HepG2 (cell line): Measurements from ENCODE around the gene MIDN. TPM values are rescaled to one million over a fixed set of nuclear protein-coding genes. Genes with fewer than 3 reads are reported as not detected.

Source experiments
- ATAC-seq: fragments of 200-7000 bp; cut with Tn5 transposase; 3 replicates; pipeline ENCODE4 v1.9.1; 2020; ENCODE audit warnings: mild to moderate bottlenecking, moderate library complexity
- BruUV-seq: library from RNA; stranded (reverse); fragments of 400-500 nt; replicated peaks from 2 replicates; lab custom pipeline; 2021; lab: Mats Ljungman, UMichigan
- CTCF ChIA-PET: fragments of 300-600 bp; formaldehyde crosslinking; extraction: SDS; loops from one replicate; lab custom pipeline; 2021; ENCODE audit warnings: low total read pairs, inconsistent platforms, low intra/inter-chr PET ratio; lab: Yijun Ruan, JAX
- POLR2A ChIA-PET: fragments of 350-600 bp; sonication (Branson Sonifier 250); formaldehyde crosslinking; loops from one replicate; lab custom pipeline; 2020; ENCODE audit warnings: antibody characterized with exemption, inconsistent platforms; lab: Yijun Ruan, JAX
- DNase-seq: peaks from one replicate; pipeline ENCODE4 v3.0.0-alpha.2; 2015; ENCODE audit warnings: low spot score
- FAIRE-seq: peaks from 3 replicates; lab custom pipeline; 2011; peaks lifted over from hg19 to GRCh38; lab: Jason Lieb, UNC
- H2AFZ ChIP-seq: one replicate; pipeline ENCODE4 v1.6.1; 2011; ENCODE audit warnings: low read length, inconsistent platforms
- H3K27ac ChIP-seq: fragments of 300-600 bp; 3 replicates; pipeline ENCODE4 v1.8.0; 2011; ENCODE audit warnings: mixed run types, mild to moderate bottlenecking, mixed read lengths, low read length, inconsistent platforms; ENCODE audit not compliant: insufficient read depth; ENCODE audit errors: extremely low read length
- H3K27me3 ChIP-seq, 2 experiments: fragments of 200-600 bp in 1 of 2; 2 replicates in 1 of 2; 3 replicates in 1 of 2; pipeline versions ENCODE4 v1.6.0 to v1.8.0; 2011; ENCODE audit warnings: low read length in 2 of 2, mild to moderate bottlenecking in 2 of 2, moderate library complexity in 2 of 2, inconsistent platforms in 1 of 2; ENCODE audit not compliant: insufficient read depth in 2 of 2, control insufficient read depth in 1 of 2
- H3K36me3 ChIP-seq, 2 experiments: fragments of 200-600 bp in 1 of 2; replicated peaks in 1 of 2; 2 replicates in 1 of 2; 3 replicates in 1 of 2; pipeline versions ENCODE4 v1.5.1 to v1.8.0; 2011; ENCODE audit warnings: low read length in 2 of 2, inconsistent platforms in 1 of 2; ENCODE audit not compliant: insufficient read depth in 2 of 2, control insufficient read depth in 1 of 2
- H3K4me1 ChIP-seq: 2 replicates; pipeline ENCODE4 v1.5.1; 2012; ENCODE audit warnings: low read length, inconsistent platforms; ENCODE audit not compliant: insufficient read depth
- H3K4me2 ChIP-seq: 2 replicates; pipeline ENCODE4 v1.6.0; 2011; ENCODE audit warnings: low read depth, low read length, inconsistent platforms
- H3K4me3 ChIP-seq, 3 experiments: fragments of 200-600 bp in 1 of 3; sonication (generic), shearing (Covaris generic) in 1 of 3; replicated peaks in 1 of 3; 2 replicates each; pipeline ENCODE4 v1.5.1; 2011 to 2016; ENCODE audit warnings: low read length in 3 of 3, inconsistent platforms in 2 of 3, low read depth in 2 of 3, mild to moderate bottlenecking in 2 of 3, control low read depth in 1 of 3, mixed read lengths in 1 of 3; ENCODE audit not compliant: insufficient read depth in 1 of 3
- H3K79me2 ChIP-seq: one replicate; pipeline ENCODE4 v1.6.1; 2011; ENCODE audit warnings: low read length, inconsistent platforms; ENCODE audit not compliant: insufficient read depth
- H3K9ac ChIP-seq: 2 replicates; pipeline ENCODE4 v1.6.0; 2011; ENCODE audit warnings: mild to moderate bottlenecking, low read depth, low read length, inconsistent platforms; ENCODE audit not compliant: insufficient read depth
- H3K9me3 ChIP-seq: 2 replicates; pipeline ENCODE4 v1.5.1; 2012; ENCODE audit warnings: mild to moderate bottlenecking, low read length
- H4K20me1 ChIP-seq: 2 replicates; pipeline ENCODE4 v1.6.0; 2011; ENCODE audit warnings: inconsistent platforms, mild to moderate bottlenecking, low read length, moderate library complexity; ENCODE audit not compliant: insufficient read depth
- CBX5 ChIP-seq: sonication (generic); formaldehyde crosslinking; IDR thresholded peaks from 2 replicates; pipeline ENCODE4 v1.4.0; 2020; ENCODE audit warnings: missing genetic modification reagents, borderline replicate concordance
- FOSL2 ChIP-seq: sonication (generic); formaldehyde crosslinking; IDR thresholded peaks from 2 replicates; pipeline ENCODE4 v1.4.0; 2020; ENCODE audit warnings: missing genetic modification reagents
- MEF2D ChIP-seq: sonication (generic); formaldehyde crosslinking; IDR thresholded peaks from 2 replicates; pipeline ENCODE4 v1.5.1; 2020; ENCODE audit warnings: mild to moderate bottlenecking, missing genetic modification reagents
- SP1 ChIP-seq, 2 experiments: fragments of 450-650 bp in 1 of 2; sonication (generic) in 1 of 2; formaldehyde crosslinking in 1 of 2; IDR thresholded peaks; 2 replicates each; pipeline versions ENCODE4 v1.4.0 to v1.6.1; 2016 to 2020; ENCODE audit warnings: missing genetic modification reagents in 1 of 2
- ZFP36 ChIP-seq: fragments of 150-350 bp; IDR thresholded peaks from 2 replicates; pipeline ENCODE4 v1.6.1; 2018; ENCODE audit warnings: borderline replicate concordance, low read length, low read depth; ENCODE audit not compliant: partially characterized antibody
- ZMYM3 ChIP-seq: sonication (generic); formaldehyde crosslinking; IDR thresholded peaks from 2 replicates; pipeline ENCODE4 v1.5.1; 2020; ENCODE audit warnings: mild to moderate bottlenecking, missing genetic modification reagents
- ZNF263 ChIP-seq: sonication (generic); formaldehyde crosslinking; IDR thresholded peaks from 2 replicates; pipeline ENCODE4 v1.4.0; 2020; ENCODE audit warnings: missing genetic modification reagents
- ZNF331 ChIP-seq: sonication (generic); formaldehyde crosslinking; IDR thresholded peaks from 2 replicates; pipeline ENCODE4 v1.4.0; 2020; ENCODE audit warnings: missing genetic modification reagents
- ZNF580 ChIP-seq: IDR thresholded peaks from 2 replicates; pipeline ENCODE4 v1.6.1; 2016; ENCODE audit warnings: low read depth, borderline replicate concordance
- WGBS: methylation state at CpG from one replicate; pipeline ENCODE4 v1.1.6; 2017; ENCODE audit warnings: low lambda C conversion rate; 5-methylcytosine and 5-hydroxymethylcytosine counted together
- in situ Hi-C: cut with HindIII; loops from 2 replicates; pipeline ENCODE4 v1.10.0; 2017; ENCODE audit warnings: low pct_unique_long_range_greater_than_20kb; ENCODE audit not compliant: extremely low pct_ligation_motif_present
- intact Hi-C: fragments of 100-400 bp; cut with micrococcal nuclease; formaldehyde crosslinking; loops from one replicate; pipeline ENCODE4 v1.10.0; 2022; ENCODE audit not compliant: unreplicated experiment
- polyA plus RNA-seq, 8 experiments: library from polyadenylated mRNA; depleted of rRNA in 3 of 8; stranded (reverse) in 7 of 8; unstranded in 1 of 8; fragments of >200 nt; fragmentation: Illumina TruSeq in 4 of 8; extraction: Trizol in 4 of 8; gene quantifications; 2 replicates each; pipeline versions ENCODE4 v1.2.1 to v1.2.3, GENCODE V29; 2011 to 2016; ENCODE audit warnings: low read depth in 4 of 8, missing spikeins in 1 of 8, mixed read lengths in 1 of 8; ENCODE audit not compliant: insufficient read depth in 1 of 8
- total RNA-seq, 5 experiments: library from RNA; depleted of rRNA; stranded (reverse); fragments of >200 nt; fragmentation: Illumina TruSeq; extraction: Trizol; gene quantifications; 2 replicates each; pipeline ENCODE4 v1.2.3, GENCODE V29; 2016; ENCODE audit warnings: low read depth in 1 of 5
- TF ChIP-seq, protein P1 (sequence below): sonication (generic); formaldehyde crosslinking; IDR thresholded peaks from 2 replicates; pipeline ENCODE4 v1.8.1; 2022; ENCODE audit warnings: low read depth, mild to moderate bottlenecking, missing genetic modification reagents
- TF ChIP-seq, protein P2 (sequence below): IDR thresholded peaks from 2 replicates; pipeline ENCODE4 v1.6.1; 2016; ENCODE audit warnings: low read depth, missing genetic modification reagents, missing compliant biosample characterization
- TF ChIP-seq, protein P3 (sequence below): sonication (generic); formaldehyde crosslinking; IDR thresholded peaks from 2 replicates; pipeline ENCODE4 v1.4.0; 2020; ENCODE audit warnings: missing genetic modification reagents

MIDN gene
- total and polyA plus RNA-seq, 2 of the 13 experiments (the other 11 are each of a cell fraction or from before 2014, with no cell fraction given): 8.4 to 18.0 TPM

- in situ Hi-C loops (loop anchor here (5.0 kb wide), 3 partner anchors 37 to 92 kb away; partner anchors contain the start of gene ATP5F1D), intact Hi-C loops (loop anchor here (1.0 to 2.0 kb wide), 2 partner anchors 35 to 92 kb away; no protein-coding TSS in a partner anchor)
- POLR2A ChIA-PET: interaction anchor here (0.6 to 1.5 kb wide), 5 partner anchors 11 to 102 kb away, joined by 3 to 12 read pairs (median 5); partner anchors contain the start of gene CIRBP
- Histone ChIP-seq H3K9ac (no peak overlapping the region), H3K79me2 (peaks cover 4% of the 10 kb centered on the region), H3K4me2 (no peak overlapping the region), H3K27ac (no peak overlapping the region), H4K20me1 (no peaks in the 10 kb centered on the region), H3K4me3 (no peak overlapping the region), H3K36me3 (peaks cover 2 to 12% of the 10 kb centered on the region in 2 experiments; a peak in 3 of 5 replicates), H3K4me1 (peaks cover 37% of the 10 kb centered on the region), H3K9me3 (no peaks in the 10 kb centered on the region), H2AFZ (no peak overlapping the region), H3K27me3 (no peaks in the 10 kb centered on the region)
- BruUV-seq: no TSS peak
- FAIRE-seq (peak; percentile 91), DNase-seq (peak; percentile 68), ATAC-seq (peak; percentile 44)
- WGBS: 57% methylated on average over 5 of the region's 10 CpGs
- CTCF ChIA-PET: interaction anchor here (1.6 to 1.9 kb wide), 3 partner anchors 36 to 93 kb away, joined by 6 to 16 read pairs (median 6); no protein-coding TSS in a partner anchor
- TF ChIP-seq MEF2D (CRISPR knock-in tag): no peak
- 0 out of 2 replicates have a peak, but pooled peaks have one; percentile 32 for TF ChIP-seq CBX5 (CRISPR knock-in tag)
- TF ChIP-seq ZFP36: peak; percentile 90
- peak; percentile 67; the same call in 1 of the 2 replicates for TF ChIP-seq ZMYM3
- TF ChIP-seq SP1 (IDR thresholded peaks at IDR 0.05): no peak
- no peak for TF ChIP-seq SP1 (CRISPR knock-in tag; IDR thresholded peaks at IDR 0.05)
- TF ChIP-seq FOSL2: peak; percentile 28; the same call in 1 of the 2 replicates
- TF ChIP-seq, protein P1, sequence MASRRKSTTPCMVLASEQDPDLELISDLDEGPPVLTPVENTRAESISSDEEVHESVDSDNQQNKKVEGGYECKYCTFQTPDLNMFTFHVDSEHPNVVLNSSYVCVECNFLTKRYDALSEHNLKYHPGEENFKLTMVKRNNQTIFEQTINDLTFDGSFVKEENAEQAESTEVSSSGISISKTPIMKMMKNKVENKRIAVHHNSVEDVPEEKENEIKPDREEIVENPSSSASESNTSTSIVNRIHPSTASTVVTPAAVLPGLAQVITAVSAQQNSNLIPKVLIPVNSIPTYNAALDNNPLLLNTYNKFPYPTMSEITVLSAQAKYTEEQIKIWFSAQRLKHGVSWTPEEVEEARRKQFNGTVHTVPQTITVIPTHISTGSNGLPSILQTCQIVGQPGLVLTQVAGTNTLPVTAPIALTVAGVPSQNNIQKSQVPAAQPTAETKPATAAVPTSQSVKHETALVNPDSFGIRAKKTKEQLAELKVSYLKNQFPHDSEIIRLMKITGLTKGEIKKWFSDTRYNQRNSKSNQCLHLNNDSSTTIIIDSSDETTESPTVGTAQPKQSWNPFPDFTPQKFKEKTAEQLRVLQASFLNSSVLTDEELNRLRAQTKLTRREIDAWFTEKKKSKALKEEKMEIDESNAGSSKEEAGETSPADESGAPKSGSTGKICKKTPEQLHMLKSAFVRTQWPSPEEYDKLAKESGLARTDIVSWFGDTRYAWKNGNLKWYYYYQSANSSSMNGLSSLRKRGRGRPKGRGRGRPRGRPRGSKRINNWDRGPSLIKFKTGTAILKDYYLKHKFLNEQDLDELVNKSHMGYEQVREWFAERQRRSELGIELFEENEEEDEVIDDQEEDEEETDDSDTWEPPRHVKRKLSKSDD (CRISPR knock-in tag): no peak
- TF ChIP-seq, protein P2, sequence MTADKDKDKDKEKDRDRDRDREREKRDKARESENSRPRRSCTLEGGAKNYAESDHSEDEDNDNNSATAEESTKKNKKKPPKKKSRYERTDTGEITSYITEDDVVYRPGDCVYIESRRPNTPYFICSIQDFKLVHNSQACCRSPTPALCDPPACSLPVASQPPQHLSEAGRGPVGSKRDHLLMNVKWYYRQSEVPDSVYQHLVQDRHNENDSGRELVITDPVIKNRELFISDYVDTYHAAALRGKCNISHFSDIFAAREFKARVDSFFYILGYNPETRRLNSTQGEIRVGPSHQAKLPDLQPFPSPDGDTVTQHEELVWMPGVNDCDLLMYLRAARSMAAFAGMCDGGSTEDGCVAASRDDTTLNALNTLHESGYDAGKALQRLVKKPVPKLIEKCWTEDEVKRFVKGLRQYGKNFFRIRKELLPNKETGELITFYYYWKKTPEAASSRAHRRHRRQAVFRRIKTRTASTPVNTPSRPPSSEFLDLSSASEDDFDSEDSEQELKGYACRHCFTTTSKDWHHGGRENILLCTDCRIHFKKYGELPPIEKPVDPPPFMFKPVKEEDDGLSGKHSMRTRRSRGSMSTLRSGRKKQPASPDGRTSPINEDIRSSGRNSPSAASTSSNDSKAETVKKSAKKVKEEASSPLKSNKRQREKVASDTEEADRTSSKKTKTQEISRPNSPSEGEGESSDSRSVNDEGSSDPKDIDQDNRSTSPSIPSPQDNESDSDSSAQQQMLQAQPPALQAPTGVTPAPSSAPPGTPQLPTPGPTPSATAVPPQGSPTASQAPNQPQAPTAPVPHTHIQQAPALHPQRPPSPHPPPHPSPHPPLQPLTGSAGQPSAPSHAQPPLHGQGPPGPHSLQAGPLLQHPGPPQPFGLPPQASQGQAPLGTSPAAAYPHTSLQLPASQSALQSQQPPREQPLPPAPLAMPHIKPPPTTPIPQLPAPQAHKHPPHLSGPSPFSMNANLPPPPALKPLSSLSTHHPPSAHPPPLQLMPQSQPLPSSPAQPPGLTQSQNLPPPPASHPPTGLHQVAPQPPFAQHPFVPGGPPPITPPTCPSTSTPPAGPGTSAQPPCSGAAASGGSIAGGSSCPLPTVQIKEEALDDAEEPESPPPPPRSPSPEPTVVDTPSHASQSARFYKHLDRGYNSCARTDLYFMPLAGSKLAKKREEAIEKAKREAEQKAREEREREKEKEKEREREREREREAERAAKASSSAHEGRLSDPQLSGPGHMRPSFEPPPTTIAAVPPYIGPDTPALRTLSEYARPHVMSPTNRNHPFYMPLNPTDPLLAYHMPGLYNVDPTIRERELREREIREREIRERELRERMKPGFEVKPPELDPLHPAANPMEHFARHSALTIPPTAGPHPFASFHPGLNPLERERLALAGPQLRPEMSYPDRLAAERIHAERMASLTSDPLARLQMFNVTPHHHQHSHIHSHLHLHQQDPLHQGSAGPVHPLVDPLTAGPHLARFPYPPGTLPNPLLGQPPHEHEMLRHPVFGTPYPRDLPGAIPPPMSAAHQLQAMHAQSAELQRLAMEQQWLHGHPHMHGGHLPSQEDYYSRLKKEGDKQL (CRISPR knock-in tag): no peak
- TF ChIP-seq, protein P3, sequence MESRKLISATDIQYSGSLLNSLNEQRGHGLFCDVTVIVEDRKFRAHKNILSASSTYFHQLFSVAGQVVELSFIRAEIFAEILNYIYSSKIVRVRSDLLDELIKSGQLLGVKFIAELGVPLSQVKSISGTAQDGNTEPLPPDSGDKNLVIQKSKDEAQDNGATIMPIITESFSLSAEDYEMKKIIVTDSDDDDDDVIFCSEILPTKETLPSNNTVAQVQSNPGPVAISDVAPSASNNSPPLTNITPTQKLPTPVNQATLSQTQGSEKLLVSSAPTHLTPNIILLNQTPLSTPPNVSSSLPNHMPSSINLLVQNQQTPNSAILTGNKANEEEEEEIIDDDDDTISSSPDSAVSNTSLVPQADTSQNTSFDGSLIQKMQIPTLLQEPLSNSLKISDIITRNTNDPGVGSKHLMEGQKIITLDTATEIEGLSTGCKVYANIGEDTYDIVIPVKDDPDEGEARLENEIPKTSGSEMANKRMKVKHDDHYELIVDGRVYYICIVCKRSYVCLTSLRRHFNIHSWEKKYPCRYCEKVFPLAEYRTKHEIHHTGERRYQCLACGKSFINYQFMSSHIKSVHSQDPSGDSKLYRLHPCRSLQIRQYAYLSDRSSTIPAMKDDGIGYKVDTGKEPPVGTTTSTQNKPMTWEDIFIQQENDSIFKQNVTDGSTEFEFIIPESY (CRISPR knock-in tag): peak; percentile 70; the same call in 1 of the 2 replicates
- 0 out of 2 replicates have a peak, but pooled peaks have one; percentile 12 for TF ChIP-seq ZNF331 (CRISPR knock-in tag)
- peak; percentile 64; the same call in 1 of the 2 replicates for TF ChIP-seq ZNF580 (CRISPR knock-in tag)
- peak; percentile 73 for TF ChIP-seq ZNF263 (CRISPR knock-in tag)
Observed at GRCh38 chr19:1279782-1280341, 31.5 kb downstream of the MIDN start.
